GM21786 (cell line): ENCODE data around the gene DNAI1.
"Not testable (repeated sequence)": the region's sequence is repeated elsewhere in the genome, so short reads cannot be mapped to it uniquely, and the experiment has no call there.

Source experiments
- ATAC-seq: cut with Tn5 transposase; IDR thresholded peaks from one replicate; pipeline ENCODE4 v1.9.1; 2021; ENCODE audit not compliant: unreplicated experiment

DNAI1 gene

DNA sequence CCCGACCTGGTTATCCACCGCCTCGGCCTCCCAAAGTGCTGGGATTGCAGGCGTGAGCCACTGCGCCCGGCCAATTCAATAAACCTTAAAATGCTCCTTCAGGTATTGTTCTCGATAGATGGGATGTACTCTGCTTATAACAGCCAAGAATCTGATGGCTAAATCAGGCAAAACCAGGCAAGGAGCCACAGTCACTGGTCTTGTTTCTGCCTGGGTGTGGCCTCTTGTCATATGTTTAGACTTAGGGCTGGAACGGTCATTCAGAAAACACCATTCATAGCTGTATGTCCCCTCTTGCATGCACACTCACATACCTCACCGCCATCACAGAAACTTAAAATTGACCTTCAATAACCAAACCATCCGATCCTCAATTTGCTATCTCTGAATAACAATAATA, 8.0 kb upstream of the DNAI1 start:
- no peak for ATAC-seq

DNA sequence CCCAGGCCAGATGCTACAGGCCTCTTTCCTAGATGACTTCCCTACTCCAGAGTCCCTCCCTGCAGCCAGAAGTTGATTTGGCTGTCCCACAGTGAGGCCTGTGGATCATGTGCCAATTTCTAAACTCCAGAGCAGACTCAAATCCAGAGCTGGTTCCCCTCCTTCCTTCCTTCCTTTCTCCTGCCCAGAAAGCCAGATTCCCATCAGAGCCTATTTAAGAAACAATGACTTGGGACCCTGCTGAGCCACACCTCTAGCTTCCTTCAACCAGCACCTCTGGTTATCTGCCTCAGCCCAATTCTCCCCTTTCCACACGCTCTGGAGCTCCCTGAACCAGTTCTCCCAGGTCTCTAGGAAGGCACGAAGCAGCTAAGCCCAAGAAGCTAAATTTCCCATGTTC, 7.5 kb upstream of the DNAI1 start:
- ATAC-seq = no peak

DNA sequence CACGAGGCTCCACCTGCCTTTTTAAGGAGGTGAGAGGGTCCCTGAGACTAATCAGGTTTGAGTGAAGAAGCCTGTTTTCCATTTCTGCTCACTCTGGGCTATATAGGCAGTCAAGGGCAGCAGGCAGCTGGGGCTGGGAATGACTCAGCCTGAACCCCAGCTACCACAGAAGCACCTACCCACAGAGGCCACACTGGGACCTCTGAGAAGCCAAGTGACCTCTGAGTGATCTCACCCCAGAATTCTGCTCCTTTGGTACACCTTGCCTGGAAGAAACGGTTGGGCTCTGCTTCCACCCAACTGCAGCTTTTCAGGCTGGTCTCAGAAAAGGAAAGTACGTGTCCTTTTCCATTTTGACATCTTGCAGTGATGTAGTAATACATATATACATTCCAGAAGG, 7.1 kb upstream of the DNAI1 start:
- ATAC-seq = no peak

DNA sequence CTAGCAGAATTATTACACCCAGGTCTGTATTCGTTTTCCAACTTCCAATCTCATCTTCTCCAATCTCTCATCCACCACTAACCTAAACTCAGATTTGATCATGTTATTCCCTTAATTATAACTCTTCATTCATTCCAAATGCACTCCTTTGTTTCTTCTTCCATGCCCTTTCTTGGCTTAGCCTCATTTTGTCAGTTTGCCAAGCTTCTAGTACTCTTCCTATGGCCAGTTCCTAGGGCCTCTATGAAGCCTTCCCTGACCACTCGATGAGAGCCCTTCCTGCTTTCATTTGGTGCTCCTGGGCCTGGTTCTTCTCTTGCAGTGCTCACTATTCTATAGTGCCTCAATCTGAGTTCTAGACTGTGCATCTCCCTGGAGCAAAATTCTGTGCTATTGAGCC, 6.0 kb upstream of the DNAI1 start:
- ATAC-seq = no peak

DNA sequence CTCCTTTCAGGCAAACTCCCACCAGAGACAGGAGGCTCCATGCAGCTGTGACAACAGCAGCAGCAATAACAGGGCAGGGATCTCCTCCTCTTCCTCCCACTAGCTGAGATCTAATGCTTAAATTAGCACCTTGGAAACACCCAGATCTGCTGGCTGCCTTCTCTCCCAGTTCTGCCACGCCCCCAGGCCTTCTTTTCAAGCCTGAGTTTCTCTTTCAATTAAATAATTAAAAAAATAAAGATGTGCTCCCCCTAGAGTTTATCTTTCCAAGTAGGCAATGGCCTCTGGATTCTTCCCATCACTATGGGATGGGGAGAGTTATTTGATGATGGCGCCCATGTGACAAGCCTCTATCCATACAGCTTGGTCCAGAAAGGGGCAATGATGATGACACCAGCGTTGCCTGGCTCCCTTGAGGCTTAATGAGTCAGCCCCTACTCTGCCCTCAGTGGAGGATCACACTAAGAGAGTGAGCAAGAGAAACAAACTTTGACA, 4.0 kb upstream of the DNAI1 start:
- no peak for ATAC-seq

DNA sequence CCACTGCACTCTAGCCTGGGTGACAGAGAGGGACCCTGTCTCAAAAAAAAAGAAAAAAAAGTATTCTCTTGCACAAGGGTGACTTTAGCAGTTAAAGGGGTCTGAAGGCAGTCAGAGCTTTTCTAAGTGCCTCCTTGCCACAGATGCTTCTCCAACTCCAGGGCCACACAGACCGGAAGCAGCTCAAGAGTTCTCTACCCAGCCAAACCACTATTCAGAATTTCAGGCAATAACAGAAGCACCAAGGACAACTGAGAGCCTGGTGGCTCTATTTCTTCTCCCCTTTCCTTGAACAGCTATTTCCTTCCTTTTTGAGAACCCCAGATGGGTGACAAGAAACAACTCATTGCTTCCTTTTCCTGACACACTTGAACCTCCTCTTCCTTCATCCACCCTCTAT, 2.5 kb upstream of the DNAI1 start:
- ATAC-seq = no peak

DNA sequence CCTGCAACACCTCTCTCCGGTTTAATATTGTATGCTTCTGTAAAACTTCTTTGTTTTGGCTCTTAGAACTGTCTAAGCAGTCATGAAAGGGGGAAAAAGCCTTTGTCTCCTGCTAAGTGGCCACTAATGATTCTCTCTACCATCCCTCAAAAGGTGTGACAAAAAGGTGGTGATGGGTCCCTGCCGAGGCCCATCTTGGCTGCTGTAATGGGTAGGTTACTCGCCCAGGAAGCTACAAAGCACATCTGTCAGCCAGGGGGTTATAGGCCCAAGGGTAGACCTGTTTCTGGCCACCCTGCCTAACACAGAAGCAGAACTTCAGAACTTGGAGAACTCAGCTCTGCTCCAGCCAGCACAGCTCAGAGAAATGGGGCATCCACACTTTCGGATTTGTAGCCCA, 1.9 kb upstream of the DNAI1 start:
- ATAC-seq = no peak

DNA sequence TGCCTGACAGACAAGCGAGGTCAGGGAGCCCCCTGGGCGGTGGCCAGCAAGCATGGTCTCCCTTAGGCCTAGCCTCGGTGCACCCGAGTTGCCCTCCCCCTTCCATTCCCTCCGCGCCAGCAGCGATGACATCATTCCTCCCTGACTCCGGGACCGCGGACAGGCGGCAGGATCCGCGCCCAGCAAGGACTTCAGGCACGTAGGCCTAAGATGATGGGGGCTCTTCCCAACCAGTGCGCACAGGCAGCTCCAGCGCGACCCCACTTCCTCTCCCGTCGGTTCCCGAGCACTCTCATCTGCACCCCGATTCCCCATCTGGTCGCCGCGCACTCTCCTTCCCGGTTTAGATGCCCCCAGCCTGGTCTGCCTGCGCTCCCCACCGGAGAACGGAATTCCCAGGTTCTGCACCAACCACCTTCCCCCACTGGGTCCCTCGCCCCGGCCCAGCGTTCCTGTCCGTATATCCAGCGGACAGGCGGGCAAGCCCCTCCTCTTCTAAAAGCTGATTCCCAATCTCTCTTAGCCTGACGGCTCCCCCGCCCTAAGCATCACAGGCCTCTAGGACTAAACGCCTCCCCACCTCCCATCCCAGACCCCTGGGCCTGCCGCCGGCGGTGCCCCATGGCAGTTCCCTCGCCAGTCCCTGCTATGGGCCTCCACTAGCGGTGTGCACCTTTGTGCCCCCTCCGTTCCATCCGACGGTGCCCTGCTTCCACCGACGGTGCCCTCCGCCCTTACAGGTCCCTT, 1.2 kb upstream of the DNAI1 start:
- ATAC-seq = no peak

DNA sequence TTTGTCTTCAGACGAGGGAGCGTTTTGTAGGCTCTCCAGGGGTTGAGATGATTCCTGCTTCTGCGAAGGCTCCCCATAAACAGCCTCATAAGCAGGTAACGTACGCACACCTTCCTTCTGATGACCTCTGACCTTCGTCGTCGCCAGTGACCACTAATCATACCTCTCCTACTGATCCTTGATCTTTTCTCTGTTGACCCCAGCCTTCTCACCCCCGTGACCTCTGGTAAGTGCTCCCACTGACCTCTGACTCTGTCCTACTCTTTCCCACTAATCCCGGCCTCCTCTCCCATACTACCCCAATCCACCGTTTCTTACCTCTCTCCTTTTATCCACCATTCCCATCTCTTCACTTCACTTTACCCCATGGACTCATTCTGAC, 345 bp downstream of the DNAI1 start:
- ATAC-seq = no peak

DNA sequence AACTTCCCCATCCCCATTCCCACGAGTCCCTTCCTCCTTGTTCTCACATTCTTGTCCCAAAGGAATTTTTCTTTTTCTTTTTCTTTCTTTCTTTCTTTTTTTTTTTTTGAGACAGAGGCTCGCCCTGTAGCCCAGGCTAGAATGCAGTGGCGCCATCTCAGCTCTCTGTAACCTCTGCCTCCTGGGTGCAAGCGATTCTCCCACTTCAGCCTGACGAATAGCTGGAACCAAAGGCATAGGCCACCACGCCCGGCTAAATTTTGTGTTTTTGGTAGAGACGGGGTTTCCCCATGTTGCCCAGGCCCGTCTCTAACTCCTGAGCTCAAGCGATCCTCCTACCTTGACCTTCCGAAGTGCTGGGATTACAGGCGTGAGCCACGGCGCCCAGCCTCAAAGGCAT, 751 bp downstream of the DNAI1 start:
- no peak for ATAC-seq

DNA sequence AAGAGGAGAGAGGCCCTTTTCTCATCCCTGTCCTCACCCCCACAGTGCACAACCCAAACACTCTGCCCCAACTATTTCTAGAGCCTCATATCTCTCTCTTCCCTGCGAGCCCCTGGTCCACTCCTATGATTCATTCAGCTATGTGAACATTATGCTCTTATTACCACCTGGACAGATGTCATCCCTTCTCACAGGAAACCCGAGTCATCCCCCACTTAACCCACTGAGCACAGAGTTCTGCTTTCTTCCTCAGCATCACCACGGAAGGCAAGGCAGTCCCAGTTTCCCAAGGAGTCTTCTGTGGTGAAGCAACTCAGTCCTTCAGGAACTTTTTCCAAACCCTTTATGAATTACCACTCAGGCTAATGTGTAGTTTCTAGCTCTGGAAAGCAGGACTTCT, 1.3 kb downstream of the DNAI1 start:
- ATAC-seq = no peak

DNA sequence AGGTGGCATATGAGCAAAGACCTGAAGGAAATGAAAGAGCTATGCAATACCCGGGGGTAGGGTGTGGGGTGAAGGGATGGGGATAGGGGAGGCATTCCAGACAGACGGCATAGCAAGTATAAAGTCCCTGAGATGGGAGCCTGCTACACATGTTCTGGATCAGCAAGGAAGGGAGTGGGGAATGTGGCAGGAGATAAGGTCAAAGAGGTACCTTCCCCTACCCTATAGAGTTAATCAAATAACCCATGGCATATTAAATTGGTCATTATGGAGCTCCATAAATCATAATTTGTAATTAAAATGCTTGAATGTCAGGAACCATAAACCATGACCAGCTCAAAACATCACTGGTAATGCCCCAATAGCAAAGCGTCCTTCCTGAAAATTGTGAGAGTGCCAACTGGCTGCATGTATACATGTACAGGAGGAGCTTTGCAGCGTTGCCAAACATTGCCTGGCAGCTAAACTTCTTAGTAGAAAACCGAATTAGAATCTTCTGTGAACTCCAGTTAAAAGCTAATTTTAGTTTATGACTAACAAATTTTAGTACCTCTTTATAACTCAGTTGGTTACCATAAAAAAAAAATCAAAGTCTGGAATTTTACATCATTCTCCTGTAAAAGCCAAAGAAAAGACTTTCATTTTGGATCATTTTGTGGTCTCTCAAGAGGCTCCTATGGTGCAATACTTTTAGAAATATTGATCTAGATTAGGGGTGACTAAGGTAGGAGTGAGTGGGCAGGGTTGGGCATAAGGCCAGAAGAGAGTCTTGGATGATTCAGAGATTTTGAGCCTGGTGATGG, 4.7 kb downstream of the DNAI1 start:
- no peak for ATAC-seq

DNA sequence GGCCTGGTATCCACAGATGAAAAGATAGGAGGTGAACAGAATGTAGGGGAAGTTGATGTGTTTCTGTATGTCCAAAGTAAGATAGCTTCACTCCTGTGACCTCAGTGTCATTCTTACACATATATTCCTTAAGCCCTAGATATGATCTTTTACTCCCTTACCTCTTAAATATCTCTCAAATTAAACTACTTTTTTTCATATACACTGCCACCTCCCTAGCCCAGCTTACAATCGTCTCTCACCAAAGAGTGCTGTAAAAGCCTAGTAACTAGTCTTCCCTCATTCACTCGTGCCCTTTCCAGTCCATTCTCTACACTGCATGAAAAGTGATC, 5.3 kb downstream of the DNAI1 start:
- ATAC-seq = no peak

DNA sequence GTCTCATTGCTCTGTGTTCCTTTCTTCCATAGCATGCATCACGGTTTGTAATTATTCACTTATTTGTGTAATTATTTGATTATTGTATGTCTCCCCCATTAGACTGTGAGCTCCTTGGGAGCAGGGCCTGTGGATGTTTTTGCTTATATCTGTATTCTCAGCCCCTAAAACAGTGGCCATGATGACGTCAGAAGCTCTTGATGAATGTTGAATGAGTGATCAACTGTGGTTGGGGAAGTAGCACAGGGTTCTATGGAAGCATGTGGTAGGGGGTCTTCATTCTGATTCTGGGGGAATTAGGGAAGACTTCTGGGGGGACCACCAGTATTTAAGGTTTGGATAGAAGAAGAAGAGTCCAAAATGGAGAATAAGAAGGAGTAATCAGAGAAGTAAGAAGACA, 6.0 kb downstream of the DNAI1 start:
- no peak for ATAC-seq

DNA sequence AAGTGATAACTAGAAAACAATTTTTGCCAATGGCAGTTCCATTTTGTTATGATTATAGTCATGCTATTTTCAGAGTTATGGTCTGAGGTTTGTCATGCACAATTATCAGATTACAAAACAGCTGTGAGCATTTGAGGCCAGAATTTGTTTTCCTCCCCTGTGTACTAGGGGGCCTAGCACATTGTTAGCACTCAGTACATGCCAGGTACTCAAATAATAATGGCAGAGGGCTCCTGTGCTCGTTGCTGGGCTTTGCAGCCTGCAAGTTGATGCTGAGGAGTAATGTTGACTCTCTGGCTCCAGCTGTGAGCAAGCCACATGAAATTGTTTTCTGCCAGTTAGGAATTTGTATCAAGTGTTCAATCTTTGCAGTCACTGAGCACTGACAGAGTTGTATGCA, 6.9 kb downstream of the DNAI1 start:
- no peak for ATAC-seq

DNA sequence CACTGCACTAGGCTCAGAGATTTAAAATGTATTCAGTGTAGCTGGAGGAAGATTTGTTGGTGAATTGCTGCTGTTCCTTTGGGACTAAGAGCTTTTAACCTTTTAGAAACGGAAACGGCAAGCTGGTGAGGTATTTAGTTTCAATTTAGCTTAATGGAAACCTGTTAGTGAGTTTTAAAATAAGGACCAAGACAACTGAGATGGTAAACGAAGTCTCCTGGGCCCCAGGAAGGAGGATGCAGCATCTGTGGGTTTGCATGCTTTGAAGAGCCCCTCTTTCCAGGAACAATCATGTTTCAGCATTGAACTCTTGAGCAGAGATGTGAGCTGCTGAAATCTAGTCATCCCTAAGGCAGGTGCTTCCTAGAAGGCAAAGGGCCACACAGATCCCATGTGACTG, 16.5 kb downstream of the DNAI1 start:
- no peak for ATAC-seq

DNA sequence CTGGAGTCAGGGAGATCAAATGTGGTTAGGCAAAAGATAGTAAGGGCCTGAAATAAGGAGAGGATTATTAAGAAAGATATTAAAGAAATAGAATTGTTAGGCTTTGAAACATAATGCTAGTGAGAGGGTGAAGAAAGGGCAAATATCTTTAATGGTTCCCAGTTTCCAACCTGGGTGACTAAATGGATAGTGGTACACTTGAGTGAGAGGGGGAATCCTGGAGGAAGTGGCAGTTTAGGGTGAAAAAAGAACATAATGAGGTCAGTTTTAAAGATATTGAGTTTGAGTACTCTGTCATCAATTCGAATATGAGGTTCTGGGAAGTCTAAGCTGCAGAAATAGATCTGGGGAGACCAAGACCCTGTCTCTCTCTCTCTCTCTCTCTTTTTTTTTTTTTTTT, 18.9 kb downstream of the DNAI1 start:
- no peak for ATAC-seq

DNA sequence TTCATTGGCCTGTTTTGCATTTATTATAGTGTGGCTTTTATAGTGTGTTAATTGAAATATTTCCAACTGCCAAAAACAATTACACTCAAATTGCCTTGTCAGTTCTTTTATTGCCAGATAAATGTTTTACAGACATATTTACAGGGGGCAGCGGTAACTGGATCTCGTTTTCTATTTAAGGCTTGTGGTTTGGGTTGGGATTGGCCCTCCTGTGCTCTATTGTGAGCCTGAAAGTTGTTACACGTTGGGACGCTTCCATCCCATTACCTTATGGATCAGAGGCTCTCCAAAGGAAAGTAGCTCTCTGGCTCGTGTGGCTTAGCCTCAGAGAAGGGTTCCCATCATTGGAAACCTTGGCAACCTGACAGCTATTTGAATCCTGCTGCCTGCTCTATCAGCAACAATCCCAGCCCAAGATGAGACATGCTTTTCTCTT, 20.8 kb downstream of the DNAI1 start:
- ATAC-seq = no peak

DNA sequence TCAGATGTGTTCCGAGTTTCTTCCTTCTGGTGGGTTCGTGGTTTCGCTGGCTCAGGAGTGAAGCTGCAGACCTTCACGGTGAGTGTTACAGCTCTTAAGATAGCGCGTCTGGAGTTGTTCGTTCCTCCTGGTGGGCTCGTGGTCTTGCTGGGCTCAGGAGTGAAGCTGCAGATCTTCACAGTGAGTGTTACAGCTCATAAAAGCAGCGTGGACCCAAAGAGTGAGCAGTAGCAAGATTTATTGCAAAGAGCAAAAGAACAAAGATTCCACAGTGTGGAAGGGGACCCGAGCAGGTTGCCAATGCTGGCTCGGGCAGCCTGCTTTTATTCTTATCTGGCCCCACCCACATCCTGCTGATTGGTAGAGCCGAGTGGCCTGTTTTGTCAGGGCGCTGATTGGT, 23.0 kb downstream of the DNAI1 start:
- not testable (repeated sequence) for ATAC-seq

DNA sequence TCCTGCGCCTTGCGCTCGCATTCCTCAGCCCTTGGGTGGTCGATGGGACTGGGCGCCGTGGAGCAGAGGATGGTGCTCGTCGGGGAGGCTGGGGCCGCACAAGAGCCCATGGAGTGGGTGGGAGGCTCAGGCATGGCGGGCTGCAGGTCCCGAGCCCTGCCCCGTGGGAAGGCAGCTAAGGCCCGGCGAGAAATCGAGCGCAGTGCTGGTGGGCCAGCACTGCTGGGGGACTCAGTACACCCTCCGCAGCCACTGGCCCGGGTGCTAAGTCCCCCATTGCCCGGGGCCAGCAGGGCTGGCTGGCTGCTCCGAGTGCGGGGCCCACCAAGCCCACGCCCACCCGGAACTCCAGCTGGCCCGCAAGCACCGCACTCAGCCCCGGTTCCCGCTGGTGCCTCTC, 24.1 kb downstream of the DNAI1 start:
- not testable (repeated sequence) for ATAC-seq

DNA sequence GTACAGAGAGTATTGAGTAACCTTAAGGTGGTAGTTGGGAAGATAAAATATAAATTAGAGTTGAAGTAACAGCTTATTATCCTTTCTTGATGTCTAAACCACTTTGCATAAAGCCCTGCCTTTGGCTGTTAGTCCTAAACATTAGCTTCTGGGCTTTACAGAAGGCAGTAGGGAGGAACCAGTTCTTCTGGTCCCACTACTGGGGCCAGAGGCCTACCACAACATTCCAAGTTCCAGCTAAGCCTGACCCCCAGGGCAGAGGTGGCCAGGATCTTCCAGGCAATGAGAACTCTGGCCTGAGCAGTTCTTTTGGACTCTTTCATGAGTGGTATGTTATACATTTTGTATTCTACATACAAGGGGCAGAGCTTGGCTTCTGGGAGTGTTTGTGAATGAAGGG, 26.1 kb downstream of the DNAI1 start:
- no peak for ATAC-seq

DNA sequence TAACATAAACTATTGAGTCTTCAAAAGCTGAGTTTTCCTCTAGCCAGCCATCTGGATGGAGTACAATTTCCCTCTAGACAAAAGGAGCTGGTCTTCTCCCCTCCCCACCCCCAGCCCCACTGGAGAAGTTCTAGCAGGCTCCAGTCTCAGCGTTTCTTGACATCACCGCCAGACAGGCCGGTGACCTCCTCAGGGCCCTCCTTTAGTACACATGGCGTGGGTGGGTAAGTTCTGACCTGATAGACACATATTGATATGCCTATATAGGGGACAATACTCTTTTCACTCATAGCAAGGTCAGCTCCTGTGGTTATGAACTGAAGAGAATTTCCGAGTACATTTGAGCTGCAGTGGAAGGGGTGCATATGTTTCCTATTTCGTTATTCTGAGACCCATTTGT, 27.2 kb downstream of the DNAI1 start:
- no peak for ATAC-seq

DNA sequence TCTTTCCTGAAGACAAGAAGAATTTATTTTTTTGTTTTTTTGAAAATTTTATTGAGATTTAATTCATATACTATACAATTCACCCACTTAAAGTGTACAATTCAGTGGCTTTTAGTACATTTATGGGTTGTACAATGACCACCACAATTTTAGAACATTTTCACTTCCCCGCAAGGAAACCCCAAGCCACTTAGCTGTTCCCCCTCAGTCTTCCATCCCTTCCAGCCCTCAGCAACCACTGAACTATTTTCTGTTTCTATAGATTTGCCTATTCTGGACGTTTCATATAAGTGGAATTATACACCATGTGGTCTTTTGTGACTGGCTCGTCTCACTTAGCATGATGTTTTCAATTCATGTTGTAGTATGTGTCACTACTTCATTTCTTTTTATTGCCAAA, 28.0 kb downstream of the DNAI1 start:
- no peak for ATAC-seq
